Fibroblast of peridontal ligament (primary cell): ENCODE measurements around the gene AKAP8L.
A peak's percentile ranks its signal among the peaks of the same experiment; 100 is the strongest.
"Not testable (repeated sequence)": the region's sequence is repeated elsewhere in the genome, so short reads cannot be mapped to it uniquely, and the experiment has no call there.

Source experiments
- DNase-seq: peaks from one replicate; pipeline ENCODE4 v3.0.0-alpha.2; 2010; ENCODE audit errors: extremely low read depth

The AKAP8L gene

DNA sequence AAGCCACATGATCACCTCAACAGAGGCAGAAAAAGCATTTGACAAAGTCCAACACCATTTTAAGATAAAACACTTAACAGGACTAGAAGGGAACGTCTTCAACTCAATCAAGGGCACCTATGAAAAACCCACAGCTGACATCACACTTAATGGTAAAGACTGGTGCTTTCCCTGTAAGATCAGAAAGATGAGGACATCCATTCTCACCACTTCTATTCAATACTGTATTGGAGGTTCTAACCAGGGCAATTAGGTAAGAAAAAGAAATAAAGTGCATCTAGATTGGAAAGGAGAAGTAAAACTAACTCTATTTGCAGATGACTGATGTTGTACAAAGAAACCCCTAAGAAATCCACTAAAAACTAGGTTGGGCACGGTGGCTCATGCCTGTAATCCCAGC is 28.0 kb downstream of the AKAP8L start:
- DNase-seq = no peak

DNA sequence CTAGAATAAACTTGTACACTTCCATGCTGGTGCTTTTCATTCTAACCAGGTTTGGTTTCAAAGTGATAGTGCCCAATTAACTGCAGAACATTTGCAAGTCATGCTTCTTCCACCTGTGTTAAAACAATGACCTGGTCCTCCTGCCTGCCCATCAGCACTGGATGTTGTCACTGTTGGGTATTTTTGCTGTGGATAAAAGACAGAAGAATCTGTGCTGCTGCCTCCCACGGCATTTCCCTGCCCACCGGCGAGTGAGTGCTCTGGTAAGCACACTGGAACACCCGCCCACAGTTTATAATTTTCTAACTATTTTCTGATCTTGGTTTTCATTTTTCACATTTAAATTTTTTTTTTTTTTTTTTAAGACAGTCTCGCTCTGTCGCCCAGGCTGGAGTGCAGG is 36.9 kb downstream of the AKAP8L start:
- DNase-seq = no peak

DNA sequence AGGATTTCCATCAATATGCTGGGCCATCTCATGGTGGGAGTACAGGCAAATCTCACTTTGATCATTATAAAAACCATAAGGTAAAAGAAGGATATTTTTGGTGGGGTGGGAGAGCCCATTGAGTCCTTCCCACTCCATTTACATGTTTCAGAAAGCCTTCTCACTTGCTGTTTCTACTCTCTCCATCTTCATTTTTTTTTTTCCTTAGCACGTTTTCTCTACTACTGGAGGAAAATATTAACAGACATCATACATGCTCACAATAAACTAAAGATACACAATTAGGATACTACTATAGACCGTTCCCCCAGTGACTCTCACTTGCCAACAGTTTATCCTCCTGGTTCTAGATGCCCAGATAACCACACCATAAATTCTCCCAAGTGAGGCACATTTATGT is 37.4 kb downstream of the AKAP8L start:
- DNase-seq = no peak

DNA sequence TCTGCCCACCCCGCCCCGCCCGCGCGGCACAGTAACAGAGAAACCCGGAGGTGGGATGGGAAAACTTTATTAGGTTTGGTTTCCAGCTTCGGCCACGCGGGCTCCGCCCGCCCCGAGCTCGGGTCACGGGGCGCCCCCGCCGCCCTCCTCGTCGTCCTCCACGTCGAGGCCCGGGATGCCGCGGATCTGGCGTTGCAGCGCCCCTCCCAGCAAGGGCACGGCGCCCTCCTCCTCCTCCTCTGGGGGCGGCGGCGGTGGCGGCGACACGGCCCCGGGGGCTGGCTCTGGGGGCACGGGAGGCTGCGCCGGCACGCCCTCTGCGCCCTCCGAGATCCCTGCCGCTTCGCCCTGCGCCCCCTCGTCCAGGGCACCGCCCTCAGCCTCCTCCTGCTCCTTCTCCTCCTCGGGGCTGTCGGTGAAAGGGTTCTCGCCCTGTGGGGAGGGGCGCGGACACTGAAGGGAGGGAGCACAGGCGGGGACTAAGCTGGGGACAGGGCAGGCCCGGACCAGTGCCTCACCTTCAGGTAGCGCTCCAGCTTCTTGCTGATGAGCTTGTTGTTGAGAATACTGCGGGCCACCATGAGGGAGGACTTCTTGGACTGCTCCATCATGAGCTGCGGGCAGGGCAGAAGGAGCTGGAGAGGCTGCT is 38.7 kb downstream of the AKAP8L start:
- peak; percentile 28 for DNase-seq

DNA sequence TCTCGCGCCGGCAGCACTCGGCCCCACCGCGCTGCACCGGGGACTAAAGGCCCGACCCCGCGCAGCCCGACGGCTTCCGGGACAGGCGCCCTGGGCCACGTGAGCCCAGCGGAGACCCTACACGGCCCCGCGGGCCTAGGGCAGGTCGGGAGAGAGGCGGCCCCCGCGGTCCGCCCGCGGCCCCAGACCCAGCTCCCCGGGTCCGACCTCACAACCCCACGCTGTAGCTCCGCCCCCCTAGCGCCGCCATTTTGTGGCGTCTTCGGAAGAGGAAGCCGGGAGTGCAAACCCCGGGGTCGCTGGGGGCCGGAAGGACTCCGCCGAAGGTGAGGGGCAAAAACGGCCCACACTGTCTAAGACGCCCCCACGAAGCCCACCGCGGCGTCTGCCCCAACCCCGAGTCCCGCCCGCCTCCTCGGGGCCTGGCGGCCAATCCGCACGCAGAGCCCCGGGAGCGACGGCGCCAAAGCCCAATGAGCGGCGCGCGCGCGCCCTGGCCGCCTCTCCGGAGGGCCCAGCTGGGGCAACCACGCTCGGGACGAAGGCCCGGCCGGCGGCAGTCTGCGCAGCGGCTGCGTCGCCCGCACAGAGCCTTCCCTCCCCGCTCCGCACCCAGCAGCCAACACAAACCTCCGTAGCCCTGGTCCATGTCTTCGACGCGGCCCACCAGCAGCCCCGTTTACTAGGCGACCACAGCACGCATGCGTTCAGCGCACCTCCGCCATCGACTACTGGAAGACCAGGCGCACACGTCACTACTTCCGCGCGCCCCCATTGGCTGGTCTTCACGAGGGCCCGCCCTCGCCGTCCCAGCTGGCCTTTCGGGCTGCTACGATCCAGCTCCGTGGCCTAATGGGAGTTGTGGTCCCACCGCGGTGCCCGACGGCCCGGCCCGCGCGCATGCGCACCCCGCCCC is 39.4 kb downstream of the AKAP8L start, which contains the start of gene AKAP8:
Gene AKAP8 (minus strand): TSS at position 705 of the 916 bp plus-strand sequence. CDS start 56 bp downstream, at position 649.
- peak; percentile 97 for DNase-seq

DNA sequence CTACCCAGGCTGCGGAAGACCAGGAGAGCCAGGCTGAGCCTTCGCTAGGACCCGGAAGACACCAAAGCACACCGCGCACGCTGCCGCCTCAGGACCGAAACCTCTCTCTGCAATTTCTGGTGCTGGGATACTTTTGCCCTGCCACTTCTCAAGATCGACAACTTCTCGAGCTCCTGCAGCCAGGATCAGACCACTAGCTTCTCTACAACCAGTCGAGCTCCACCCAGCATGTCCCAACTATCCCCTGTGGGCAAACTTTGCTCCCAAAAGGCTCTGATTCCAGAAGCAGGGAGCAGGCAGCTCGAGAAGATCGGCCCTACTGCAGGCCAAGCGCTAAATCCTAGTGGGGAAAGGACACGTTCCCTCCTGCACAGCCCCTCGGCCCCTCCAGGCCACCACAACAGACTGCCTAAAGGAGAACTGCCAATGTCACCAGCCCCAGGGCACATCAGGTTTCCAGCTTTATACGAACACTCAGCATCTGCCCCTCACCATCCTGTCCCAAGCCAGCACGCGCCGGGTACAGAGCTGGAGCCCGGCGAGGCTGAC is 40.2 kb downstream of the AKAP8L start:
- peak; percentile 47 for DNase-seq

DNA sequence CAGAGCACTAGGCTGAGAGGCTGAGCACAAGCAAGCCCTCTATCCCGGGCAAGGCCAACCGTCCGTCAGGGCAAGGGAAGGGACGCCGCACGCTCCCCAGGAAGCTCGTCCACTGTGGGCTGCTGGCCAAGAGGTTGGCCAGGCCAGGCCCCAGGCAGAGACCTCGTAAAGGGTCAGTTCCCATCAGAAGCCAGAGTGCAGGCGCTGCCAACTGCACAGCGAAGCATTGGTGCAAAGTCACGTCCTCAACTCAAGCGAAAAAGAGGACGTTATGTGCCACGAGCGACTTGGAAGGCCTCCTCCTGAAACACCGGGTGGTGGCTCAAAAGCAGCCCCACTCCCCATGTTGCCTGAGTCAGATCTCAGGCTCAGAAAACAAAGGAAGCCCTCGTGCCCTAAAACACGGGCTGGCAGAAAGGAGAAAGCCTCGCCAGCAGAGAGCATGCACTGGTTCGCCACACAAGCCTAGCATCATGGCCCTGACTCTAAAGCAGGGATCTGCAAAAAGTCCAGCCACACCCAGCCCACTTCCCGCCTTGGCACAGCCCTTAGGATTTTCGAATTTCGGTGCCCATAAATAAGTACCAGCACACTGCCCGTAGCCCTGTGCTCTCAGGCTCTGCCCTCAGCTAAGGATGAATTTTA is 43.9 kb downstream of the AKAP8L start:
- DNase-seq = no peak

DNA sequence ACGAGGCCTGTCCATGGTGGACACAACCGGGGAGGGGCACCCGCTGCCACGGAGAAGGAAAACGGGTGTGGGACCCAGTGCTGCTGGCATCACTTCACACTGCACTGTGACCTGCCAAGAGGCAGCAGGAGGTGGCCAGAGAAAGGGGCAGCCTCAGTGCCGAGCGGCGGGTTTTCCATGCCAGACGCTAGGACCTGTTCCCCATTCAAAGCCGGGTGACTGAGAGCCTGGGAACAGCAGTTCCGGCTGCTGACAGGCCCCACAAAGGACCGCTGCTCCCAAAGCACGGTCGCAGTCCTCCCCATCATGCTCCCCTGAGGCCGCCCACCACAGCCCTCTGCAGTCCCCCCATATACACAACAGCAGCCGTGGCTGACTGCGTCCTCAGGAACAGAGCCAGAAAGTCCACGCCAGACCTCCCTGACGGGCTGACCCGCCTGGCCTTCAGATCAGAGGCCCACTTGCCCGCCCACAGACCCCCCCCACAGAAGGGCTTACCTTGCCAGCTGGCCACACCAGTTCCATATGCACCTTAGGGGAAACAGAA is 44.6 kb downstream of the AKAP8L start:
- DNase-seq = no peak

DNA sequence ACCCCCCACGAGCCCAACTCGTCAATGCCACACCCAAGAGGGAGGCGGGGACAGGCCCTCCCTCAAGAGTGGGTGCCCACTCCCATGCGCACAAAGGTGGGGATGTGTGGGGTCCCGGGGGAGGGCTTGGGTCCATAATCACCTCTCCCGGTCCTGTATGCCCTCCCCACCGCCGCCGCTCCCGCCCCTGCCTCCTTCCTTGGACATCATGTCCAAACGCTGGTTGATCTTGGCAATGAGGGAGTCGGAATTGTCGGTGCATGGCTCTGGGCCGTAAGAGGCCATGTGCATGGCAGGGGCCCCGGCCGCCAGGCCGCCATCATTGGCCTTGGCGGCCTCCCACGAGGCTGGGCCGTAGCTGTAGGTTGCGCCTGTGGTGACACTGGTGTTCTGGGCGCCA is 45.1 kb downstream of the AKAP8L start:
- DNase-seq = no peak

DNA sequence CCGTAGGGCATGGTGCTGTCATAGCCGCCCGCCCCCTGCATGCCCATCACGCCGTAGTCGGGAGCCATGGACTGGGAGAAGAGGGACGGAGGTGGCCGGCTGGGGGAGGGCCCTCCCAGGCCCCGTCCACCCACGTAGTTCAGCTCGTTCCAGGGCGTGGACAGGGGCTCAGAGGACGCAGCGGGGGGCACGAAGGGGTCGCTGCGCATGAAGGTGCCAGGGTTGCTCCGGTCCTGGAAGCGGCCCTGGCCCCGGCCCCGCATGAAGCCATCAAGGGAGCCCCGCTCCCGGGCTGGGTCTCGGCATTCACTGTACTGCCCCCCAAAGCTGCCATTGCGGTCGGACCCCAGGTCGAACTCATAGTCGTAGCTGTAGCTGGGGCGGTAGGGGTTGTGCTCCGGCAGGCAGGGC is 45.9 kb downstream of the AKAP8L start:
- DNase-seq = no peak

DNA sequence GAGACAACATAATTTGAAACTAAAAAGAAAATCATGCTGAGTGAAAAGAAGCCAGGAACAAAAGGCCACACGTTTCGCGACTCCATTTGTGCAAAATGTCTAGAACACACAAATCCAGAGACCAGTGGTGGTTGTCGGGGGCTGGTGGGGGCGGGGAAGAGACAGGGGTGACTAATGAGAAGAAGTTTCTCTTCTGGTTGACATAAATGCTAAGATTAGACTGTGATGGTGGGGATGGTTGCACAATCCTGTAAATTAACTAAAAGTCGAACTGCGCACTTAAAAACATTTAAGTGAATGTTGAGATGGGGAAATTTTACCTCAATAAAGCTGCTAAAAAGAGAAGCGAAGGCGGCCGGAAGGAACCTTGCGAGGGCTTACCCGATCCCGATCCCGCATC is 46.3 kb downstream of the AKAP8L start:
- DNase-seq = no peak

DNA sequence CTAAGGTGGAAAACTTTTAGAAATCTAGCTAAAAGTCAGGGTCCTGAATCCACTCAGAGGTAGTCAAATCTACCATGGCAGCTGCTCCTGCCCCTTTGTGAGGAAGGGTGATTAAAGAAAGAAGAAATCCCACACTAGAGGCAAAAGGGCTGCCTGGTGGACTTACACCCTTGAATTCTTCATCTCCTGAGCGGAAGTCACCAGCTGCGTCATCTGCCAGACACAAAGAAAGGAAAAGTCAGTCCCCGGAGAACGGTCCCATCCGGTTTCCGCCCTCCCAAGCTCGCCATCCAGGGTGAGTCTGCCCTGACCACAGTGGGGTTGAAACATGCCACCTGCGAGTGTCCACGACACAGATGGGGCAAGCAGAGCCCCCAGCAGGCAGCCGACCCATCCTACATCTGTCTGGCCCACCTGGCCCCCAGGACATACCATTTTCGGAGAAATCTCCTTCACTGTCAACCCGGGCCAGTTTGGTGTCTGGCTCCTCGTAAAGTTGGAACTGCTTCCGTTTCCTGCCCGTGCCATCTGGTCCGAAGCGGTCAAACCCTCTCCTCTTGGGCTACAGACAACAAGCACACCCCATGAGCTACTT is 46.9 kb downstream of the AKAP8L start:
- no peak for DNase-seq

DNA sequence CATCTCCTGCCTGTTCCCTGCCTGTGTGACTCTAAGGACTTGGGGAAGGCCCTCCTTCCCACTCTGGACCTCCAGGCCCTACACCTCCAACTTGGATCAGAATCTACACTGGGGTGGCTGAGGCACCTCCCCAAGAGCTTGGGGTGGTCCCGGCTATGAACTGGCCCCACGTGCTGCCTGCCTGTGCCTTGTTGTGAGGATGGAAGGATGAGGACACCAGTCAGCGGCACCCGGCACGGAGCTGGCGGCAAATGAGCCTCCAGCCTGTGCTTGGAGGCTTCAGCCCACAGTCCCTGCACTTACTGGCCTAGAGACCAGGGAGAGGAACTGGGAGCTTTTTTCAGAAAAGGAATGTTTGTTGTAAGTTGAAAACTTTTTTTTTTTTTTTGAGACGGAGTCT is 47.7 kb downstream of the AKAP8L start:
- DNase-seq = no peak

DNA sequence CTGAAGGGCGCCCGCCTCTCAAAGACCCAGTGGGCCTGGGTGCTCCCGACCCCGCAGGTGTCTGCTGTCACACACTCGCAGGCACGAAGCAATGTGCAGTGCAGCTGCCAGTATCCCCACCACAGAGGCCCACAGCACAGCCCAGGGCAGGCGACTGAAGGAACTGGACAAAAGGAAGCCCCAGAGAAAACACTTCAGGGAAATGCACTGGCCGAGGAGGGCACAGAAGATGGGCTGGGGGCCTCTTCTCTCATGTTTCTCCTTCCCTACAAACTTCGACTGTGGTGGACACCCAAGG is 49.2 kb downstream of the AKAP8L start:
- DNase-seq = no peak

DNA sequence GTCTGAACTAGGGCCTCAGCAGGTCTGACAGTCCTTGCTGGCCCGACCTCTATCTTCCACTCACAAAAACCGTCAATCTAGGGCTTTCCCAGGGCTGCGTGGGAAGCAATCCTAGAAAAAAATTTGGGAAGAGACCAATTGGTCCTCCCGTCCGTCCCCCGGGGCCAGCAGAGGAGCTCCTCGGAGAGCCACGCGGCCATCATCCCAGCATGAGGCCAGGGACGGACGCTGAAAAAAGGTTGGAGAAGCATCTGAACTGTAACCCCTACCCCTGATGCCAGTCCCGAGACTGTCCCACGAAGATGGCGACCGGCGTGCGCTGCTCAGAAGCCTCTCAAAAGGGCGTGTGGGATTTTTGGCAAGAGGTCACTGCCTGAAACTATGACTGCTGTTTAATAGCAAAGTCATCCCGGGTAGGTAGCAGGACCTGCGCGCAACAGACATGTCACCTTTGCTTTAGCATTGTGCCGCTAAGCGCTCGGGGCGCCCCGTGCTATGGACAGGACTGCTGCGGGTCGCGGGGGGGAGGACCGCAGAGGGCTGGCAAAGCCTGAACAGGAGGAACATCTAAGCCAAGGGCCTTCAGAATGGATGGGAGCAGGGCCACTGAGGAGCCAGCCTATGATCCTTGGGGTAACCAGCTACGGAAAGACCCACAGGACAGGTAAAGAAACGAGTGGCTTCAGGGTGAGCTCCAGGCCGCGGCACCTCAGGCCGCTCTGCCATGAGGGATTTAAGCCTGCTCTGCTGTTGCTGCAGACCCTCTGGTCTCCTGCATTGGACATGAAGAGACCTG is 49.8 kb downstream of the AKAP8L start:
- DNase-seq = no peak

DNA sequence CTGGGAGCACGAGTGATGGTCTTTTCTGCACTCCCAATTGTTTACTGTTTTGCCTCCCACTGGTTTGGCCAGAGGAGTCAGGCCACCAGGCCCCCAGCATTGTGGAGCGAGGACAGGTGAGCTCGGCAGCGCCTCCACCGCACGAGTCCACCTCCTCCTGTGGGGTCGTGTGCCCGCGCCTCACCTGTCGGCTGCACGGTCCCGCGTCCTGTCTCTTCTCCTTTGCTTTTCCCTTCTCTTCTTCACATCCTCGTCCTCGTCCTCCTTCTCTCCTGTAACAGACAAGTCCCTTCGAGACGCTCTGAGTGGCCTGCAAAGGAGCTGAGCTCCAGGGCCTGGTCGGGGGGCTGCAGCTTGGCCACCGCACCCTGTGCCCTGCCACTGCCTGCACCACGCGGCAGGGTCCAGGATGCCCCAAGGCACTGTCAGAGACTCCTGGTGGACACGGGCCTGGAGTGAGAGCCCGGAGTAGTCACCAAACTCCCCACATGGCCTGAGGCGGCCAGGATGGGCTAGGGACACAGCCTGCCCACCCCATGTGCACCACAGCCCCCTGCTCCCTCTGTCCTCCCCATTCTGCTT is 50.6 kb downstream of the AKAP8L start:
- no peak for DNase-seq

DNA sequence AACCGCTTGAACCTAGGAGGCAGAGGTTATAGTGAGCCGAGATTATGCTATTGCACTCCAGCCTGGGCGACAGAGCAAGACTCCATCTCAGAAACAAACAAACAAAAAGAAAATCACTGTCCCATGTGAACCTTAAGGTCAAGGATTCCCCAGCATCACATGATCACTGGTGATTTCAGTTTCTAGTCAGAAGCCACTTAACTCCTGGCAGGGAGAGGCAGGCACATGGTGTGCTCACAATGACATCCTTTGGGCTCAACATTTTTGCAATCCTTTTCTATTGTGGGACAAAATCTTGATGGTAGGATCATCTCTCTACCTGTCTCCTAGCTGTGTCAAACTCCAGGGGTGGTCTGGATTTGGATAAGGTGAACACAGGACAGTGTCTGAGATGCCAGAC is 51.3 kb downstream of the AKAP8L start:
- no peak for DNase-seq

DNA sequence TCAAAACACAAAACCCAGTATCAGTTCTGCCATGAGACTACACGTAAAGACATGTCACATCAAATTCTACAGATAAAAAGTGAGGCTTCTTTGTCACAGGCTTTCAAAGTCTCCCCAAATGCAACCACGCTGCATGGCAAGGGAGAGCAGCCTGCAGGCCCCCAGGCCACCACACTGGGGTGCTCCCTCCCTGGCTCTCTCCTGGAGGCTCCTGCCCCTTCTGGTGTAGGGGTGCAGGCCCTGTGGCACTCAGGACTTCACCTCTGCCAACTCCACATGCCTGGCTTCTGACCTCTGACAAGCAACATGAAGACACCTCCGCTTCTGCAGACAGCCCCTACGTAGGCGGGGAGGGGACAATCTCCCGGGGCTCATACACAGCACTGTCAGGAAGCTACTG is 53.5 kb downstream of the AKAP8L start:
- DNase-seq = no peak

DNA sequence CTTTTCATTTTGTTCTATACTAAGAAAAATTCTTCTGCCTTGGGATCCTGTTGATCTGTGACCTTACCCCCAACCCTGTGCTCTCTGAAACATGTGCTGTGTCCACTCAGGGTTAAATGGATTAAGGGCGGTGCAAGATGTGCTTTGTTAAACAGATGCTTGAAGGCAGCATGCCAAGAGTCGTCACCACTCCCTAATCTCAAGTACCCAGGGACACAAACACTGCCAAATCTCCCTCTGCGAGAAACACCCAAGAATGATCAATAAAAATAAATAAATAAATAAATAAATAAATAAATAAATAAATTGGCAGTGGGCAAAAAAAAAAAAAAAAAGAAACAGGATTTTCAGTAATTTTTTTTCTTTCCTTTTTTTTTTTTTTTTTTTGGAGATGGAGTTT is 55.0 kb downstream of the AKAP8L start:
- not testable (repeated sequence) for DNase-seq

DNA sequence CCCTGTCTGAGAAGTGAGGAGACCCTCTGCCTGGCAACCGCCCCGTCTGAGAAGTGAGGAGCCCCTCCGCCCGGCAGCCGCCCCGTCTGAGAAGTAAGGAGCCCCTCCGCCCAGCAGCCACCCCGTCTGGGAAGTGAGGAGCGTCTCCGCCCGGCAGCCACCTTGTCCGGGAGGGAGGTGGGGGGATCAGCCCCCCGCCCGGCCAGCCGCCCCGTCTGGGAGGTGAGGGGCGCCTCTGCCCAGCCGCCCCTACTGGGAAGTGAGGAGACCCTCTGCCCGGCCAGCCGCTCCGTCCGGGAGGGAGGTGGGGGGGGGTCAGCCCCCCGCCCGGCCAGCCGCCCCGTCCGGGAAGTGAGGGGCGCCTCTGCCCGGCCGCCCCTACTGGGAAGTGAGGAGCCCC is 55.7 kb downstream of the AKAP8L start:
- not testable (repeated sequence) for DNase-seq

DNA sequence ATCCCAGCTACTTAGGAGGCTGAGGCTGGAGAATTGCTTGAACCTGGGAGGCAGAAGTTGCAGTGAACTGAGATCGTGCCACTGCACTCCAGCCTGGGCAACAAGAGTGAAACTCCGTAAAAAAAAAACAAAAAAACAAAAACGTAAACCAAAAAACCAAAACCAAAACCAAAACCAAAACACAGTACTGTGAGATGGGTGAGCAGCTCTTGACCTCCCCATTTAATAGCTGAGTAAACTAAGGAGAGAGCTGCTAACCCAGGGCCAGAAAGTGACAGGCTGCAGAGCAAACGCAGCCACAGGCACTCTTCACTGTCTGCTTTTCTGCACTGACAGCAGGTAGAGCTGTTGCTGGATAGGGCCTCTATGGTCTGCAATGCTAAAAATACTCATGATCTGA is 58.8 kb downstream of the AKAP8L start:
- DNase-seq = not testable (repeated sequence)
